NCI-H510A (cell line): ENCODE data around the gene CCDC3.
"Not testable (repeated sequence)": the region's sequence is repeated elsewhere in the genome, so short reads cannot be mapped to it uniquely, and the experiment has no call there.

Experiments
- DNase-seq: peaks from one replicate; lab custom pipeline; 2025; lab: John Stamatoyannopoulos, UW

Gene CCDC3

GRCh38 chr10:13001041-13001886 is at the start of gene CCDC3:
CCDC3 (minus strand) TSS chr10:13001713; CDS start chr10:13001570, 143 bp downstream.
- peak; percentile 18 for DNase-seq

- no peak for DNase-seq
These were observed 49.7 kb upstream of the CCDC3 start for GRCh38 chr10:13051126-13051694.

- no peak for DNase-seq
These were observed 48.4 kb upstream of the CCDC3 start for GRCh38 chr10:13049774-13050420.

GRCh38 chr10:13048762-13049161 is 47.2 kb upstream of the CCDC3 start:
- DNase-seq: no peak

- no peak for DNase-seq
These were observed 46.2 kb upstream of the CCDC3 start for GRCh38 chr10:13047529-13048206.

- no peak for DNase-seq
These were observed 45.5 kb upstream of the CCDC3 start for GRCh38 chr10:13046851-13047528.

GRCh38 chr10:13043520-13043919 is 42.0 kb upstream of the CCDC3 start:
- no peak for DNase-seq

- no peak for DNase-seq
These were observed 38.2 kb upstream of the CCDC3 start for GRCh38 chr10:13039761-13040160.

GRCh38 chr10:13038391-13038790 is 36.9 kb upstream of the CCDC3 start:
- DNase-seq: no peak

GRCh38 chr10:13037832-13038231 is 36.3 kb upstream of the CCDC3 start:
- no peak for DNase-seq

- DNase-seq: no peak
These were observed 35.3 kb upstream of the CCDC3 start for GRCh38 chr10:13036841-13037240.

- not testable (repeated sequence) for DNase-seq
These were observed 34.2 kb upstream of the CCDC3 start for GRCh38 chr10:13035731-13036130.

GRCh38 chr10:13026873-13027272 is 25.4 kb upstream of the CCDC3 start:
- DNase-seq: no peak

- DNase-seq: no peak
These were observed 22.2 kb upstream of the CCDC3 start for GRCh38 chr10:13023754-13024153.

GRCh38 chr10:13019280-13019679 is 17.8 kb upstream of the CCDC3 start:
- no peak for DNase-seq

- DNase-seq: no peak
These were observed 16.7 kb upstream of the CCDC3 start for GRCh38 chr10:13018171-13018570.

- DNase-seq: no peak
These were observed 15.4 kb upstream of the CCDC3 start for GRCh38 chr10:13016886-13017285.

GRCh38 chr10:13016426-13016825 is 14.9 kb upstream of the CCDC3 start:
- DNase-seq: no peak

- DNase-seq: no peak
These were observed 4.5 kb upstream of the CCDC3 start for GRCh38 chr10:13006037-13006436.

- no peak for DNase-seq
These were observed 2.2 kb upstream of the CCDC3 start for GRCh38 chr10:13003759-13004158.

GRCh38 chr10:13003004-13003403 is 1.5 kb upstream of the CCDC3 start:
- DNase-seq: no peak

GRCh38 chr10:13001887-13002212 is 337 bp upstream of the CCDC3 start:
- no peak for DNase-seq
